WERI-Rb-1 (cell line): ENCODE measurements around the gene CBR3.
A peak's percentile ranks its signal among the peaks of the same experiment; 100 is the strongest.

Source experiments
- DNase-seq: peaks from one replicate; pipeline ENCODE4 v3.0.0-alpha.2; 2020
- H3K27ac ChIP-seq: fragments of 250-450 bp; sonication (Bioruptor Pico); 2 replicates; pipeline ENCODE4 v1.5.1; 2020; ENCODE audit warnings: mild to moderate bottlenecking, moderate library complexity
- H3K27me3 ChIP-seq: fragments of 250-450 bp; sonication (Bioruptor Pico); 2 replicates; pipeline ENCODE4 v1.5.1; 2021; ENCODE audit warnings: mild to moderate bottlenecking, low read depth, moderate library complexity; ENCODE audit not compliant: insufficient read depth, severe bottlenecking
- H3K36me3 ChIP-seq: fragments of 250-450 bp; sonication (Bioruptor Pico); 2 replicates; pipeline ENCODE4 v1.5.1; 2020; ENCODE audit warnings: mild to moderate bottlenecking, moderate library complexity
- H3K4me3 ChIP-seq: 2 replicates; pipeline ENCODE4 v1.5.1; 2011; ENCODE audit warnings: low read depth, mild to moderate bottlenecking, control low read depth, low read length
- H3K9me3 ChIP-seq: fragments of 250-450 bp; sonication (Bioruptor Pico); 2 replicates; pipeline ENCODE4 v1.5.1; 2021; ENCODE audit warnings: mild to moderate bottlenecking, moderate library complexity; ENCODE audit not compliant: severe bottlenecking
- TF ChIP-seq, protein P1 (sequence below): IDR thresholded peaks from 2 replicates; pipeline ENCODE4 v1.5.1; 2011; ENCODE audit warnings: low read depth, mild to moderate bottlenecking, control low read depth, inconsistent platforms, low read length

CBR3 gene

DNA sequence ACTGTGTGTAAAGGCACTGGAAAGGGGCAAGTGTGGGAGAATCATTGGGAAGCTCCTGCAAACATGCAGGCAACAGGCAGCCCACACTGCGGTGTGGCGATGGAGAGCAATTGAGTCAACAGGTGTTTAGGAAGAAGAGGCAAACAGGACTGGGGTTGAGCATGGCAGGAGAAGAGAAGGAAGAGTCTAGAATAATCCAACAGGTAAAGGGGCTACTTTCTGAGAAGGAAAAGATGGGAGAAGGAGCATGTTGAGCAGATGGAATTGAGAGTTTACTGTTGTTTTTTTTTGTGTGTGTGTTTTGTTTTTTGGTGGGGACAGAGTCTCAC is 25.9 kb downstream of the CBR3 start:
- peaks cover 28% of the 10 kb centered on the region for H3K36me3 ChIP-seq

DNA sequence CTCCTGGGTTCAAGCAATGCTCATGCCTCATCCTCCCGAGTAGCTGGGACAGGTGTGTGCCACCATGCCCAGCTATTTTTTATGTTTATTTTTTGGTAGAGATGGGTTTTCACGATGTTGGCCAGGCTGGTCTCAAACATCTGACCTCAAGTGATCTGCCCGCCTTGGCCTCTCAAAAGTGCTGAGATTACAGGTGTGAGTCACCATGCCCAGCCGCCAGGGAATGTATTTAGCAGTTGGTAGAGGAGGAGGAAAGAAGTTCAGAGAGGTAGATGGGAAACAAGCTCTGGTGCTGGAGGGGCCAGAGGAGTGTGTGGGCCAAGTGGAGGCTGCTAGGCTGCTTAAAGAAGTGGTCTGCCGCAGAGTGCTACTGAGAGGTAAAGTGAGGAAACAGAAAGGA is 27.8 kb downstream of the CBR3 start:
- Histone ChIP-seq H3K27me3 (no peaks in the 10 kb centered on the region), H3K9me3 (peaks cover 5% of the 10 kb centered on the region), H3K27ac (no peak overlapping the region), H3K4me3 (no peak overlapping the region), H3K36me3 (peaks cover 34% of the 10 kb centered on the region)
- DNase-seq = no peak
- TF ChIP-seq, protein P1, sequence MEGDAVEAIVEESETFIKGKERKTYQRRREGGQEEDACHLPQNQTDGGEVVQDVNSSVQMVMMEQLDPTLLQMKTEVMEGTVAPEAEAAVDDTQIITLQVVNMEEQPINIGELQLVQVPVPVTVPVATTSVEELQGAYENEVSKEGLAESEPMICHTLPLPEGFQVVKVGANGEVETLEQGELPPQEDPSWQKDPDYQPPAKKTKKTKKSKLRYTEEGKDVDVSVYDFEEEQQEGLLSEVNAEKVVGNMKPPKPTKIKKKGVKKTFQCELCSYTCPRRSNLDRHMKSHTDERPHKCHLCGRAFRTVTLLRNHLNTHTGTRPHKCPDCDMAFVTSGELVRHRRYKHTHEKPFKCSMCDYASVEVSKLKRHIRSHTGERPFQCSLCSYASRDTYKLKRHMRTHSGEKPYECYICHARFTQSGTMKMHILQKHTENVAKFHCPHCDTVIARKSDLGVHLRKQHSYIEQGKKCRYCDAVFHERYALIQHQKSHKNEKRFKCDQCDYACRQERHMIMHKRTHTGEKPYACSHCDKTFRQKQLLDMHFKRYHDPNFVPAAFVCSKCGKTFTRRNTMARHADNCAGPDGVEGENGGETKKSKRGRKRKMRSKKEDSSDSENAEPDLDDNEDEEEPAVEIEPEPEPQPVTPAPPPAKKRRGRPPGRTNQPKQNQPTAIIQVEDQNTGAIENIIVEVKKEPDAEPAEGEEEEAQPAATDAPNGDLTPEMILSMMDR = no peak

More for the DNA sequence above, 25.9 kb downstream of the CBR3 start:
- Histone ChIP-seq H3K27ac (no peak overlapping the region), H3K9me3 (peaks cover 2% of the 10 kb centered on the region), H3K27me3 (no peaks in the 10 kb centered on the region), H3K4me3 (no peak overlapping the region)
- DNase-seq = no peak
- TF ChIP-seq, protein P1 = no peak

DNA sequence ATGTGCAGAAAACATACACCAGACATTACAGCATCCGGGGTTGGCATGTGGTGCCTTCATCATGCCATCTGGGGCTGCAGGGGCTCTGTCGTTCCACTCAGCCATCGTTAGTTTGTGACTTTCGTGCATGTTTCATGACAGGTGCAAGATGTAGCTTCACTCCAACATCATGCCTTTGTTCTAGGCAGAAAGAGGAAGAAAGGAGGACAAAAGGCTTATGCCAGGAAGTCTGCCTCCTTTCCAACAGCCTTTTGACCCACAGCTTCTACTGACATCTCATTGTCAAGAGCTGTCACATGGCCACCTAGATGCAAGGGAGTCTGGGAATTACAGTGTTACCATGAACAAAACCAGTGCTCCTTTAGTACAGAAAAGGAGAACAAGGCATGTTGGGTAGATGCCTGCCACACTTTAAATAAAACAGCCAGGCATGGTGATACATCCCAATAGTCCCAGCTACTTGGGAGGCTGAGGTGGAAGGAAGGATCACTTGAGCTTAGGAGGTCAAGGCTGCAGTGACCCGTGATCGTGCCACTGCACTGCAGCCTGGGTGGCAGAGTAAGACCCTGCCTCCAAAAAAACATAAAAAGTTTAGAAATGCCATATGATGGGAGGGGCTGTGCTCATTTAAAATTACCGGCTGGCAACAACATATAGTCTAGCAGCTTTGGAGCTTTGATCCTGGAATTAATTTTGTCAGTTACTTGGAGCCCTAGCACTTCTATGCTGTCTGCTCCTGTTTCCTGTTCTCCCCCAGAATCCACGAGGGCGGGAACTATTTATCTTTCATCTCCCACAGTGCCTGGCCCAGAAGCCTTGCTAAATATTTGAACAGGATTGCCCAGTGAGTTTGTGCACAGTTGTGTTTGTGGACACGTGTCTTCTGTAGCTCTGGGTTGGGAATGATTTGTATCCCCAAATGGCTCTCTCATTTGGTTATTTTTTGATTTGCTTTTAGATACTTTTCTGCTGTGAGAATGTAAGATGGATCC is 29.2 kb downstream of the CBR3 start:
- H3K27ac ChIP-seq = peak overlapping the region; percentile 3; the same call in 1 of the 2 replicates
- no peak overlapping the region for H3K4me3 ChIP-seq
- H3K27me3 ChIP-seq = no peaks in the 10 kb centered on the region
- DNase-seq = no peak
- H3K36me3 ChIP-seq = peaks cover 43% of the 10 kb centered on the region
- TF ChIP-seq, protein P1 = no peak
- H3K9me3 ChIP-seq = peaks cover 5% of the 10 kb centered on the region

DNA sequence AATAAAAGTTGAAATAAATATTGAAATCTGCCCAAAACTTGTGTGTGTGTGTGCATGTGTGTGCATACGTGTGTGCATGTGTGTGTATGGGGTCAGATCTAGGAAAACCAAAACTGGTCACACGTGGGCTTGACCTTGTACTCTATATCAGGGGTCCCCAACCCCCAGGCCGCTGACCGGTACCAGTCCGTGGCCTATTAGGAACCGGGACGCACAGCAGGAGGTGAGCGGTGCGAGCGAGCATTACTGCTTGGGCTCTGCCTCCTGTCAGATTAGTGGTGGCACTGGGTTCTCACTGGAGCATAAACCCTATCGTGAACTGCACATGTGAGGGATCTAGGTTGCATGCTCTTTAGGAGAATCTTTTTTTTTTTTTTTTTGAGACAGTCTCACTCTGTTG is 30.5 kb downstream of the CBR3 start:
- peak overlapping the region; percentile 89 for H3K27ac ChIP-seq
- DNase-seq = no peak
- H3K9me3 ChIP-seq = peaks cover 5% of the 10 kb centered on the region
- H3K36me3 ChIP-seq = peaks cover 49% of the 10 kb centered on the region
- H3K27me3 ChIP-seq = no peaks in the 10 kb centered on the region
- no peak overlapping the region for H3K4me3 ChIP-seq
- TF ChIP-seq, protein P1 = no peak

DNA sequence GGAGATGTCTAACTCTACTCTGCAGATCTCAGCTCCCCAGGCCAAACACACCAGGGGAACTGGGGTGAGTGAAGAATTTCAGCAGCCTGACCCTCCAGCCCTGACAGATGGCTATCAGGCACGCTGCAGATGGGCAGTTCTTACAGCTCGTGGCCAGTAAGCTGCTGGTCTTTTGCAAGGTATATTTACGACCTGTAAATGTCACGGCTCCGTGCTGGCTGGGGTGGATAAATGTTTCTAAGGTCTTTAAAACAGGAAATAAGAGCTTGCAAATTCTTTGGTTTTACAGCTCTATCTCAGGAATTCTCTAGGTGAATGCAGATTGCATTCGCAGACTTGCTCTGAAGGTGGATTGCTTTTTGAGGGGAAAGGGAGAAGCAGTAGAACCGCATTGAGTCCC is 31.8 kb downstream of the CBR3 start:
- TF ChIP-seq, protein P1 = no peak
- Histone ChIP-seq H3K27ac (peak overlapping the region; percentile 89), H3K4me3 (peak overlapping the region; percentile 25), H3K27me3 (no peaks in the 10 kb centered on the region), H3K9me3 (peaks cover 5% of the 10 kb centered on the region), H3K36me3 (peaks cover 46% of the 10 kb centered on the region)
- DNase-seq = peak; percentile 94
